HG03565 (cell line): ENCODE results near the gene SPHK1.

Experiments
- ATAC-seq: cut with Tn5 transposase; IDR thresholded peaks from one replicate; pipeline ENCODE4 v1.9.1; 2021; ENCODE audit warnings: mild to moderate bottlenecking, moderate library complexity; ENCODE audit not compliant: unreplicated experiment

The SPHK1 gene

DNA sequence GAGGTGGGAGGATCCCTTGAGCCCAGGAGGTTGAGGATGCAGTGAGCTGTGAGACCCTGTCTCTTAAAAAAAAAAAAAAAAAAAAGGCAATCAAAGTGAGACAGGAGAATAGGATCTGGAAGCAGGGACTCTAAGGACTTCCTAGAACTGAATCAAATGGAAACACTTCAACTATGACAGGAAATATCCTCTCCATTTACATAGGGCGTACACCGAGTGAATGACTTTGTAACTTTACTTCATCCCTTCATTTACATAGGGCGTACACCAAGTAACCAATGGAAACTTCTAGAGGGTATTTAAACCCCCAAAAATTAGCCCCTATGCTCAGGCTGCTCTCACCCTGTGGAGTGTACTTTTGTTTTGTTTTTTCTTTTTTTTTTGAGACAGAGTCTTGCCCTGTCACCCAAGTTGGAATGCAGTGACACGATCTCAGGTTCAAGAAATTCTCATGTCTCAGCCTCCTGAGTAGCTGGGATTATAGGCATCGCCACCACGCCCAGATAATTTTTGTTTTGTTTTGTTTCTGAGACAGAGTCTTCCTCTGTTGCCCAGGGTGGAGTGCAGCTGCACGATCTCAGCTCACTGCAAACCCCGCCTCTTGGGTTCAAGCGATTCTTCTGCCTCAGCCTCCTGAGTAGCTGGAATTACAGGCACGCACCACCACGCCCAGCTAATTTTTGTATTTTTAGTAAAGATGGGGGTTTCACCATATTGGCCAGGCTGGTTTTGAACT, 21.1 kb upstream of the SPHK1 start:
- no peak for ATAC-seq

DNA sequence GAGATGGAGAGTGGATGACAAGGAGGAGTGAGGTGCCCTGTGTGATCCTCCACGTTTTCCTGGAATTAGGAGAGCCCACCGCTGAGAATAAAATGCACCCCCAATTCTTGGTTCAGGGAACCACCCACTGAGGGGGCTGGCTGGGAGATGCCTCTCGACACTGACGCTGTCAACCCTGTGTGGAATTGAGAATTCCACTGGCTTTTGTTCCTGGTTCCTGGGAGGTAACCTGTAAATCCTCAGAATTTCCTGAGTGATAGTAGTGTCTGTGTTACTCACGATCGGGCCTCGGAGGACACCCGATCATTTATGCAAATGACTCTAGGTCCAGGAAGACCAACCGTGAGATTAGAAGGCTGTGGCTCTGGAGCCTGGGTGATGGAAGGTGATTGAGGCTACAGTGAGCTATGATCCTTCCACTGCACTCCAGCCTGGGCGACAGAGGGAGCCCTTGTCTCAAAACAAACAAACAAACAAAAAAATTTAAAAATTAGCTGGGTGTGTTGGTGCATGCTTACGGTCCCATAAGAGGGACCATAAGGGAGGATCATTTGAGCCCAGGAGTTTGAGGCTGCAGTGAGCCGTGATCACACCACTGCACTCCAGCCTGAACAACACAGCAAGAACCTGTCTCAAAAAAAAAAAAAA, 19.0 kb upstream of the SPHK1 start:
- no peak for ATAC-seq

DNA sequence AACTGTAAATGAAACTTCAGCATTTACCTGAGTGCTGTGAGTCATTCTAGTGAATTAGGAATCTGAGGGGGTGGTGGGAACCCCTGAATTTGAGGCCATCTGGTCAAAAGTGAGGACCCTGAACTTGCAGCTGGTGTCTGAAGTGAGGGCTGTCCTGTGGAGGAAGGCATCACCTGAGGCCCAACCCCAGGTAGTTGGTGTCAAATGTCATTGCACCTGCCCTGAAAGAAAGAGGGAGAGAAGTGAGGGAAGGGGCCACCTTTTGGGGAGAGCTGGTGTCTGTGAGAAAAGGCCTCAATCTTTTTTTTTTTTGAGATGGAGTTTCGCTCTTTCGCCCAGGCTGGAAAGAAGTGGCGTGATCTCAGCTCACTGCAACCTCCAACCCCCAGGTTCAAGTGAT, 18.2 kb upstream of the SPHK1 start:
- no peak for ATAC-seq

DNA sequence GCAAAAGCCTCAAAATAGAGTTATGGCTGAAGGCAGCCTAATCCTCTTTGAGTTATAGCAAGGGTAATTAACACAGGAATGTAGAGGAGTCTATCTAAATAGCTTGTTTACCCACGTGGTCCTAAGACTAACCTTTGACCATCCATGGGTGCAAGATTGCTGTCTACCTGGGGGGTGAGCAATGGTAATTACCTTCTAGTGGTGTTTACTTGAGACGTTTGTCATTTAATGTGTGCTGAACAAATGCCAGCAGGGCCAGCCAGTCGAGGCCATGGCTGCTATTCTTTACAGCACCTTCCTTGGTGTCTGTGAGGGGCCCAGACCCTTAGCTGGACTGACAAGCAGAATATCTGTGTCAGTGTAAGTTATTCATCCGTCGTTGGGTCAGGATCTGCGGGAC, 16.8 kb upstream of the SPHK1 start:
- ATAC-seq = no peak

DNA sequence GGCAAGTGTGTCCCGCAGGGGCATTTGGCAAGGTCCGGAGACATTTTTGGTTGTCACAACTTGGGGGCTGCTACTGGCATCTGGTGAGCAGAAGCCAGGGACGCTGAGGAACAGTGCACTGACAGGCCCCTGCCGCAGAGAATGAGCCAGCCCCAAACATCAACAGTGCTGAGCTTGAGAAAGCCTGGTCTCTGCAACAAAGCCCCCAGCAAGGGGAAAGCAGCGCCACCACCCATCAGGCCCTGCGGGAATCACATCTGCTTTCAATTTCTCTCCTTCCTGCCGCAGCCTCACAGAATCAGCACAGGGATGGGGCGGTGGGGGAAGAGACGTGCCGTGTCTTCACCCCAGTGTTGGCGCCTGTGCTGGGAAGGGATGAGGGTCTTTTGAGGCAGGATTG, 15.9 kb upstream of the SPHK1 start:
- ATAC-seq = no peak

DNA sequence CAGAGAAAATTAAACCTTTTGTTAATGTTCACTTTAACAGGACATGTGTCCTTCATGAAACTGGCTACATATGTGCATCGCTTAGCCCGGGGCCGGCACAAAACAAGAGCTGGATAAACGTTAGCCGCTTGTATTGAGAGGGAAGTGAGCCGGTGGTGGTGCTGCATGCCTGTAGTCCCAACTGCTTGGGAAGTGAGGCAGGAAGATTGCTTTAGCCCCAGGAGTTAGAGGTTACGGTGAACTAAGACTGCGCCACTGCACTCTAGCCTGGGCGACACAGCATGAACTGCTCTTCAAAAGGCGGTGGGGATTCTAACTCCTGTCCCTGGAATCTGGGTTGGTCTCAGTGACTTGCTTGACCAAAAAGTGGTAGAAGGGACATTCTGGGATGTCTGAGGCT, 15.0 kb upstream of the SPHK1 start:
- no peak for ATAC-seq

DNA sequence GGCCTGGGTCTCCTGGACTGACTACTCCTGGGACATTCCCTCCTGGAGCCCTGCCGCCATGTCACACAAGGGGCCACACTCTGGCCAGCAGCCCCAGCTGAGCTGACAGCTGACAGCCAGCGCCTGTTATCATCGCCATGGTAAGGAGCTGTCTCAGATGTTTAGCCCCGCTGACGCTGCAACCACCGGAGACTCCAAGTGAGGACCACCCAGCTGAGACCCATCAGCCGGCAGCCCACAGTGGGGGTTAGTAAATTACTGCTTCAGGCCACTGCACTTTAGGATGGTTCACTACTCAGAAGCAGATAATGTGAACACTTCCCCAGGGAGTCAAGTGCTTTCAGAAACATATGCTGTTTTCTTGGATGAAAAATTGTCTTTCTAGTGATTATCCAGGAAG, 14.6 kb upstream of the SPHK1 start:
- no peak for ATAC-seq

DNA sequence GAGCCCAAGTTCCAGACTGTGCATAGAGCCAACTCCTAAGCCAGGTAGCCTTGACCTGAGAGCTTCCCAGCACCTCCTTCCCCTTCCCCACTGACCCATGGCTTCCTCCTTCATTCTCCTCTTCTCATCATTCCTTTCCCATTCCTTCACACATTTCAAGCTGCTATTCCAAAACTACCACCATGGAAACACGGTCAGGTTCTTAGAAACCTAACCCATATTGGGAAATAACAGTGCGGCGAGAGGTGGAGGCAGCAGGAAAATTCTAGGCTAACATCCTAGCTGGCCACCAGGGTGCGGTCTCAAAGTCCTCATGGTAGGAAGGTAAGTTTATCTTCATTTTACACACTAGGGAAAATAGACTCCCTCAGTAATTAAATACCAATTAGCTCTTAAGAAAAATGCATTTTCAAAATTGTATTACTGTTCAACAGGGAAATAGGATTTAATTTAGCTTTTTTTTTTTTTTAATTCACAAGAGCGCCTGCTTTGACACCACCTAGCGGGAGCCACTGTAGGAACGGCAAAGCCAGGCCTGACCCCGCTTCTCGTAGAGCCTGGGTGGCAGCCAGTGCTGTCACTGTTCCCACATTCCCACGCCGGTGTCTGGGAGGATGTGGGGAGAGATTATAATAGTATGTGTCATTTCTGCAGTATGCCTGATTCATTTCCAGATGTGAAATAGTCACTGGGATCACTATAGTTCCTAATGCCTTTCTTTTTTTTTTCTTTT, 14.0 kb upstream of the SPHK1 start:
- no peak for ATAC-seq

DNA sequence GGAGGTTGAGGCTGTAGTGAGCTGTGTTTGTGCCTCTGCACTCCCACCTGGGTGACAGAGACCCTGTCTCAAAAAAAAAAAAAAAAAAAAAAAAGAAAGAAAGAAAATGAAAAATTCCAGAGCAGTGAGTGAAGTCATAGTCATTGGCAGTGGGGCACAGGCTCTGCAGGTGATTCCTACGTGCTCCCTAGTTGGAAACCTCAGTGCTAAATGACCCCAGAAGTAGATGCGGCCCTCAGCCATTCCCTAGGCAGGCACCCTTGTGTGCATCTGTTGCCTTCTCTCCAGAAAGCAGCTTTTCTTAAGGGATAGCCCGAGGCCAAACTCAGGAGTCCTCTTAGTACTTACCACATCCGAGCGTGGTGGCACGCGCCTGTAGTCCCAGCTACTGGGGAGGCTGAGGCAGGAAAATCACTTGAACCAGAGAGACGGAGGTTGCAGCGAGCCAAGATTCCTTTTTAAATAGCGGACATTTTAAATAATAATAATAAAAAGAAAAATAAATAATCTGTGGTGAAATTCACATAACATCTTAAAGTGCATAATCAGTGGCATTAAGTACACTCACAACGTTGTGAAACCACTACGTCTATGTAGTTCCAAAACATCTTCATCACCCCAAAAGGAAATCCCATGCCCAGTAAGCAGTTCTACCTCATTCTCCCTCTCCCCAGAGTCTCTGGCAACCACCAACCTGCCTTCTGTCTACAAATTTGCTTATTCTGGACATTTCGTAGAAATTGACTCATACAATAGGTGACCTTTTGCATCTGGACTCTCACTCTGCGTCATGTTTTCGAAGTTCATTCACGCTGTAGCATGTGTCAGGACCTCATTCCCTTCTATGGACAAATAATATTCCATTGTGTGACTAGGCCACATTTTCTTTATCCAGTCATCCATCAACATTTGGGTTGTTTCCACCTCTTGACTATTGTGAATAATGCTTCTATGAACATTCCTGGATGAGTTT, 12.5 kb upstream of the SPHK1 start:
- ATAC-seq = no peak

DNA sequence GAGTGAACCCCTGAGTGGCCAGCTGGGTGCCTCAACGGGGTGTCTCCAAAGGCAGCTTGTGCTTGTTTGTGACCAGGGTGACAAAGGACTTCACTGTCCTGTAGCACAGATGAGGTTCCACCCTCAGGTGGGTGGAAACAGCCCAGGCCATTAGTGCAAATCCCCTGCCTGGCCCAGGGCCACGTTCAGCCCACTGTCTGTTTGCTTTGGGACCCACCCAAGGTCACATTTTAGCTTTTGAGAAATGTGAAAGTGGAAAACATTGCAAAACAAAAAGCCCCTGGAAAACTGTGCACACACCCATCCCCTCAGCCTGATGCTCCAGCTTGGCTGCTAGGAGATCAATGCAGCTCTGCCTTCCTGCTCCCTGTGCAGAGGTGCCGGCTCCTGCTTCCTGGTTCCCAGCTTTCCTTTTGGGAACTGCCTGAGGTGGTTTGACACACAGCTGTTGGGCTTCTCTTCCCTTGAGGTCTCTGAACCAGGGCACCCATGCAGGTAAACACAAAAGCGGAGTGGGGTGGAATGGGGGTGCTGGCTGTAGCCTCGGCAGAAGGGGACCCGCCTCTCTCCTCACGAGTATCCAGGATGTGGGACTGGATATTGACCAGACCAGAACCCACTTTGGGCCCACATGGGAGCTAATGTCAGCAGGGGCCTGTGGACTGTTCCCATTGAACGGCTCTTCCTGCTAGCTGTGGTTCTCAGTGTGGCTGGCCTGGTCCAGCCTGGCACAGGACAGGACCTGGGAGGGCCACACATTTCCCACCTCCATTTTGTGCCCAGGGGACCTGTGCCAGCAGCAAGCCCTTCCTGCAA, 7.9 kb upstream of the SPHK1 start:
- no peak for ATAC-seq

DNA sequence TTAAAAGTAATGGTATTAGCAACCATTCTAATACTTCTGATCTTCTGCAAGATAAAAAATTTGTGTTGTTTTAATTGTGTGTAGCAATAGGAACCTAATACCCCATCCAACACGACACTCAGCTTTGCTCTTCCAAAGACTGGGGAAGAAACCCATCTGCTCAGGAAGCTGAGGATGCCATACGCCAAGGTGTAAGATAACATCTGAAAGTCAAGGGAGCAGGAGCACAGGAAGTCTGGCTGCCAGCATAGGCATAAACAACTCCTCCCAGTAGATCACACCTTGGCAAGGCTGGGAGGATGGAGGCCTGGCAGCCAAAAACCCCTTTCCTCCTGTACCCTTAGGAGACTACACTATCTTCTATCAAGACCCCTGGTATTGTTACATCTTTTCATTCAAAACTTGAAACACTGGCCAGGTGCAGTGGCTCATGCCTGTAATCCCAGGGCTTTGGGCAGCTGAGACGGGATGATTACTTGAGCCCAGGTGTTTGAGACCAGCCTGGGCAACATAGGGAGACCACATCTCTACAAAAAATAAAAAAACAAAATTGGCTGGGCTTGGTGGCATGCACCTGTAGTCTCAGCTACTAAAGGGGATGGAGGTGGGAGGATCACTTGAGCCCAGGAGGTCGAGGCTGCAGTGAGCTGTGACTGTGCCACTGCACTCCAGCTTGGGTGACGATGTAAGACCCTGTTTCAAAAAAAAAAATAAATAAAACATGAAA, 5.7 kb upstream of the SPHK1 start:
- no peak for ATAC-seq

DNA sequence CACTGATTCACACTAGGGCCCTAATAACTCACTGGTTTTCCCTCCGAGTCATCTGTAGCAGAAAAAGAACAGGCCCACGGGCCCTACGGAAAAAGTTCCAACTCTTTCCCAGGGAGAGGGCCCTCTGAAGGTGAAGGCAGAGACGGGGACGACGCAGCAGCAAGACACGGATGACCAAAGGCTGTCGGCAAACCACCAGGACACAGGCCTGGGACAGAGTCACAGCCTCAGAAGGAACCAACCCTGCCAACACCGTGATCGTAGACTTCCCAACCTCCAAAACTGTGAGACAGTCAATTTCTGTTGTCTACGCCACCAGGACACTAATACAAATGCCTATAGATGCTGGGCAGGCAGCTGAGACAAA, 5.2 kb upstream of the SPHK1 start:
- ATAC-seq = no peak

DNA sequence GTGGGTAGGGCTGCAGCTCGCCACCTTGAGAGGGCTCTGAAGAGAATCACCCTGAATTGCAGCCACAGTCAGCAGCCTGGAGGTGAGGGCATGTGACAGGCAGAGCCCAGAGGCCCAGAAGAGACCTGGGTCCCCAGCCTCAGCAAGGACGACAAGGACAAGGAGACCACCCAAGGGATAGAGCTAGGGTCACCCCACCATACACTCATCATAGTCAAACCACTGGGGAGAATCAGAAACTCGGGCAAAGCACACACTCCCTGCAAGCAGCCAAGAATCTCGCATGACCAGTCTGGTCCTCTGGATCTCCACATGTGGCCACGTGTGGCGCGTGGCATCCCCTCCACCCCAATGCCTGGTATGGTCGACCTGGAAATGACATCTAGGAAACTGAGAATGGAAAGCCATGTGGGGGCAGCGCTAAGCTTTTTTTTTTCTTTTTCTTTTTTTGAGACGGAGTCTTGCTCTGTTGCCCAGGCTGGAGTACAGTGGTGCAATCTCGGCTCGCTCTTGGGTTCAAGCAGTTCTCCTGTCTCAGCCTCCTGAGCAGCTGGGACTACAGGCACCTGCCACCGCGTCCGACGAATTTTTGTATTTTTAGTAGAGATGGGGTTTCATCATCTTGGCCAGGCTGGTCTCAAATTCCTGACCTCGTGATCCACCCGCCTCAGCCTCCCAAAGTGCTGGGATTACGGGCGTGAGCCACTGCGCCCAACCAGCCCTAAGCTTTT, 4.6 kb upstream of the SPHK1 start:
- ATAC-seq = no peak

DNA sequence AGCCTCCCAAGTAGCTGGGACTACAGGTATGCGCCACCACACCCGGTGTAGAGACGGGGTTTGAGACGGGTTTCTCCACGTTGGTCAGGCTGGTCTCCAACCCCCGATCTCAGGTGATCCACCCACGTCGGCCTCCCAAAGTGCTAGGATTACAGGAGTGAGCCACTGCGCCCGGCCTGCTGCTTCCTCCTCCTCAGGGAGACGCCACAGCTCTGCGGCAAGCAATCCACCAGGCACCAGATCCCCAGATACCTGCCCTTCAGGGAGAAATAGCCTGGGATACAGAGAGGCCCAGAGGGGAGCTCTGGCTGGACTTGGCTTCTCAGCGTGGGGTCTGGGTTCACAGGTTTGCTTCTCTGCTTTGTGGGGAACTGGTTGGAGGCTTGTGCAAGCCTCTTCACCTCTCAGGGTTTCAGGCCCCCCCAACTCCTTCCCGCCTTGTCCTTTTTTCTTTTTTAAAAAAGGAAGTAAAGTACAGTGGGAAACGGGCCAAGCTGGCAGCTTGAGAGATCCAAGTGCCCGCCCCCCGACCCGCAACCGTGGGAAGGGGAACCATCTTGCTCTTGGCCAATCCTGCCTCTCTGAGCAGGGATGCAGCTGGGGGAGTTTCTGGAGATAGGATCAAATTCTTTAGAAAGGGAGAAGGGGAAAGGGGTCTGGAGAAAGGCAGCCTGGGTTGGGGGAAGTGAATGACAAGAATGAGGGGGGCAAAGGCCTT, 2.6 kb upstream of the SPHK1 start:
- ATAC-seq = no peak

DNA sequence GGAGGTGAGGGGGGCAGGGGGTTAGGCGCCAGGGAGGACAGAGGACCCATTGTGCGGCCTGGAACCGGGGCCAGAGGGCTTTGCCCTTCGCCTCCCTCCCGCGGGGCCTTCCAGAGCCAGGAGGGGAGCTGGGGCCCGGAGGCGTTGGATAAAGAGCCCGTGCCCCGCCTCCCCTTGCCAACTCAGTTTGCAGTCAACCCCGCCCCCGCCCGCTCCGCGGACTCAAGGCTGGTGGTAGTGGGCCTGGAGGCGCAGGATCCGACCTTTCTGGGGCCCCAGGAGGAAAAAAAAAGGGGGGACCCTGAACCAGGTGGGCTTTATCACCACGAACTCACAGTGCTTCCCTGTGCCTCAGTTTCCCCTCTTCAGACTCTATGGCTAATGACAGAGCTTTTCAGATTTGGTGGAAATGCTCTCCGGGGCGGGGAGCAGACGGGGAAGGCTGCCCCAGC, 2.0 kb upstream of the SPHK1 start:
- no peak for ATAC-seq

DNA sequence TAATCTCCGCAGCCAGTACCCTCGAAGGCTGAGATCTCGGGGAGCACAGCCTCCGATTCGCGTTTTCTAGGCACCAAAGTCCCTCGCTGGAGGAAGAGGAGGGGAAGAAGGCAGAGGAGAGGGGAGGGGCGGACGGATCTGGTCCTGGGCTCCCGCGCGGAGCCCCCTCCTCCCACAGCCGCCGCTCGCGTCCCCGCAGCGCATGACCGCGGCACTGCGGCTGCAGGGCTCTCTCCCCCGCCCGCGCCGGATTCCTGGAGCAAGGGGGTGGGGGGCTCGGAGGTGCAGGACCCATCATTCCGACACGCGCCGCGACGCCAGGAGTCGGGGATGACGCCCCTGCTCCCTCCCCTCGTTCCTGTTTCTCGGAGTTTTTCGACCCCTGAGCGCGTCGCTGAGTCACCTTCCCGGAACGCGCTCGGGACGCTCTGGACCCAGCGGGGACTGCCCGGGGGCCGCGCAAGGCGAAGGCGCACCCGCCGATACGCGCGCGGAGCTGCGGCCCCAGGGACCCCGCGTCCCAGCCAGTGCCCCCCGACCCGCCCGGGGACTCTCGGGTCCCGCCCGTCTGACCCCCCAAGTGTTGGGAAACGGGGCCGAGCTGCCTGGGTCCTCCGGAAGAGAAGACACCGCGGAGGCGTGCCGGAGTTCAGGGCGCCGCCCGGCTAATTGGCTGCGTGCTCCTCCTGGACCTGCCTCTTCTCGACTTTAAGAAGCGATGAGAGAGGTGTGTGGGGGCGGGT, 1.4 kb upstream of the SPHK1 start:
- ATAC-seq = no peak

DNA sequence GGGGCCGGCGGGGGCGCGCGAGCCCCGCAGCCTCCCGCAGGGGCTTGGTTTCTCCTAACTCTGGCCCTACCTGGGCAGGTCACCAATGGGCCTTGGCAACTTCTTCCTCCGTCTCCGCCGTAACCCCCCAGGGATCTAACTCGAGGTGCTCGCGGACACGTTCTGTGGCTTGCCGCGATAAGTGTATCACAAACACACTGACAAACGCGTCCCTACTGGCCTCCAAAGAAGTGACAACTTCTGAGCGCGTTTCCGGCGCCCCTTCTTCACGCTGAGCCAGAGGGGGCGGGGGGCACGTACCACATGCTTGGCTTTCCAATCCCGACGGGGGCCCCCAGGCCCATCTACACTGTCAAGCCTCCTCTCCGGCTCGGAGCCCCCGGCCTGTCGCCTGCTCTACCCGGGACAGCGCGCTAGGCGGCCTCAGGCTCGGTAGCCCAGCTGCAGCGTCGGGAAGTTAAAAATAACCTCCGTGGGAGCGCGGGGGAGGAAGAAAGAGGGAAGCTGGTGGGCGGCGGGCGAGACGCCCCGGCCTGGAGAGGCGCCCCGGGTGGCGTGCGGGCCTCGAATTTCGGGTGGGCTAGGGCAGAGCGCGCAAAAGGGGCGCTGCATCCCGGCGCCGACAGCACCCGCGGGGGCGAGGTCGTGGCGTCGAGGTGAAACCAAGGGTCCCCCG, 725 bp upstream of the SPHK1 start:
- ATAC-seq = no peak
